ENCODE measurements around the gene ANKRD16.

Gene ANKRD16

DNA sequence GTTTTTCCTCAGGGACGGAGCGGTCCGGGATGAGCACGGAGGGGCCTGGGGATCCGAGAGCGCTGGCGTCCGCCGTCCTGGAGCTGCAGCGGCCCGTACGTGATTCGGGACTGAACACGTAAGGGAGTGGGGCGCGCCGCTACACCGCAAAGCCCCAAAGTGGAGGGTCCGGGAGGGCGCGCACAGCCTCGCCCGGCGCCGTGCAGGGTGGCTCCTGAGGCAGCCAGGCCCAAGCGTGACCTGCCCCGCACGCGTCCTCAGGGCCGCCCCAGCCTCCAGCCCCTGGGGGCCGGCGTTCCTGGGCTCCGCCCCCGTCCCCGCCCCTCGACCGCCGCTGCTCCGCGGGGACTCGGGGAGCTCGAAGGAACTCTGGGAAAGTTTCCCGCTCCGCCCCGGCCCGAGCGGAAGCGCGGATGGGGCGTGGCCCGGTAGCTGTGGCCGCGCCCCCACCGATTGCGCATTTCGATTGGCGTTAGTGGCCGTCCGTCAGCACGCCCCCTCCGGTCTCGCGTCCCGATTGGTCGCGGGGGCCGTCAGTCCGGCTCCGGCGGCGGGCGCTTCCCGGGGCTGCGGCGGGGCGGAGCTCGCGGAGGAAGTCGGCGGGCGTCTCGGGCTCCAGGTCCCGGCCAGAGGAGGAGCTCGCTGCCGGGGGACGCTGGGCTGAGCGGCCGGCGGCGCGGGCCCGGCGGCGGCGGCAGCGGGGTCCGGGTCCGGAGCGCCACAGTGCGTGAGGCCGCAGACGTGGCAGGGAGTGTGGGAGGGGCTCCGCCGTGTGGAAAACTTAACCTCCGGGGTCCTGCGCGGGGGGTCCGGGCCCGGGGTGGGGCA, at the start of gene ANKRD16, which contains the start of gene FBH1:
Gene ANKRD16 (minus strand): TSS at position 270 of the 828 bp plus-strand sequence. CDS start 539 bp downstream, outside the sequence.
Gene FBH1 (plus strand): TSS at position 620 of the 828 bp plus-strand sequence. CDS start 103 bp downstream, at position 723.
- no peak within 1 kb of the TSS for H3K27ac ChIP-seq
- no peaks in the 10 kb centered on the region for H3K9me3 ChIP-seq (ENCODE audit: low read depth, low read length)
- peak within 1 kb of the TSS; percentile 73 for H3K9ac ChIP-seq (ENCODE audit: insufficient read length)
- no peaks in the 10 kb centered on the region; the same call in 1 of the 2 replicates for H3K36me3 ChIP-seq (ENCODE audit: insufficient read depth, low read length)
- DNase-seq (ENCODE audit: low read depth, low spot score): peak; percentile 40
- TF ChIP-seq FOXP2 (optimal IDR thresholded peaks at IDR 0.05; ENCODE audit: control extremely low read depth, extremely low read length, insufficient read depth): no peak
- no peak for TF ChIP-seq EZH2 (IDR thresholded peaks at IDR 0.05)
- TF ChIP-seq POLR2AphosphoS5 (IDR thresholded peaks at IDR 0.05; ENCODE audit: borderline replicate concordance, low read depth, low read length): peak; percentile 71; the same call in 1 of the 2 replicates
- H3K4me3 ChIP-seq: peak within 1 kb of the TSS; percentile 78

GRCh38 chr10:5938291-5938690, 48.6 kb upstream of the ANKRD16 start:
- no peaks in the 10 kb centered on the region for H3K9me3 ChIP-seq (ENCODE audit: low read depth, low read length)
- no peak for DNase-seq (ENCODE audit: low read depth, low spot score)
- H3K4me3 ChIP-seq: no peak overlapping the region
- no peak overlapping the region for H3K9ac ChIP-seq (ENCODE audit: insufficient read length)
- H3K36me3 ChIP-seq (ENCODE audit: insufficient read depth, low read length): no peaks in the 10 kb centered on the region; the same call in 1 of the 2 replicates
- TF ChIP-seq EZH2 (IDR thresholded peaks at IDR 0.05): no peak
- TF ChIP-seq POLR2AphosphoS5 (IDR thresholded peaks at IDR 0.05; ENCODE audit: borderline replicate concordance, low read depth, low read length): no peak
- no peak for TF ChIP-seq FOXP2 (optimal IDR thresholded peaks at IDR 0.05; ENCODE audit: control extremely low read depth, extremely low read length, insufficient read depth)
- H3K27ac ChIP-seq: no peak overlapping the region

DNA sequence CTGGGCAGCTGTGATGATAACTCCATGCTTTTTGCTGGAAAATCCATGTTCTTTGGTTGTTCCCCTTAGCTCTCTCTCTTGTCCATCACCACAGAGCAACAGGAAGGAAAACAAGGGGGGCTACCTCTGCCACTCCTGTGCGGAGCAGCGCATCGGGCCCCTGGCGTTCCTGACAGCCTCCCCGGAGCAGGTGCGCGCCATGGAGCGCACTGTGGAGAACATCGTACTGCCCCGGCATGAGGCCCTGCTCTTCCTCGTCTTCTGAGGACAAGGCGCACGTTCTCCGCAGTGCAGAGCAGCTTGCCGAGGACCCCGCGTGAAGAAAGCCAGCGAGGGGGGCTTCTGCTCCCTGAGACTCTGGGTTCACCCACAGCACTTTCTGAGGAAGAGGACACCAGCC, 47.3 kb upstream of the ANKRD16 start:
- TF ChIP-seq POLR2AphosphoS5 (IDR thresholded peaks at IDR 0.05; ENCODE audit: borderline replicate concordance, low read depth, low read length) (no peak), FOXP2 (optimal IDR thresholded peaks at IDR 0.05; ENCODE audit: control extremely low read depth, extremely low read length, insufficient read depth) (no peak), EZH2 (IDR thresholded peaks at IDR 0.05) (no peak)
- H3K9me3 ChIP-seq (ENCODE audit: low read depth, low read length): no peaks in the 10 kb centered on the region
- no peak overlapping the region for H3K27ac ChIP-seq
- no peak for DNase-seq (ENCODE audit: low read depth, low spot score)
- no peak overlapping the region for H3K9ac ChIP-seq (ENCODE audit: insufficient read length)
- no peak overlapping the region for H3K4me3 ChIP-seq
- H3K36me3 ChIP-seq (ENCODE audit: insufficient read depth, low read length): no peaks in the 10 kb centered on the region; the same call in 1 of the 2 replicates

DNA sequence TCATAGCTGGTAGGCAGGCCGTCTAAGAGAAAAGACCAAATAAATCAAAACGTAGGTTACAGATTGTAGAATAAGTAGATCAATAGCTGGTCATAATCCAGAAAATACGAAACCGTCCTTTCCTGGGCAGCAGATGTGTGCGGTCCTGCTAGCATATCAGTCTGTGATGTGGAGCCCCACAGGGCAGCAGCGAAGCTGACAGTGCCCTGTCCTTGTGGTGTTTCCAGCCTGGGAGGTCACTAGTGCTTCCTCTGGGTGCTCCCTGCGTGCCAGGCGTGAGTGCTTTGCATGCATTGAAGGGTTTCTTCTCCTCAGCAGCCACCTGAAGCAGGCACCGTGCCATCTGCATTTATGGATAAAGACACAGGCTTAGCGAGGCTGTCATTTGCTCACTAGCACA, 45.9 kb upstream of the ANKRD16 start:
- H3K9me3 ChIP-seq (ENCODE audit: low read depth, low read length): no peaks in the 10 kb centered on the region
- H3K27ac ChIP-seq: no peak overlapping the region
- no peak overlapping the region for H3K4me3 ChIP-seq
- DNase-seq (ENCODE audit: low read depth, low spot score): no peak
- H3K36me3 ChIP-seq (ENCODE audit: insufficient read depth, low read length): no peaks in the 10 kb centered on the region; the same call in 1 of the 2 replicates
- H3K9ac ChIP-seq (ENCODE audit: insufficient read length): no peak overlapping the region
- no peak for TF ChIP-seq EZH2 (IDR thresholded peaks at IDR 0.05)
- TF ChIP-seq FOXP2 (optimal IDR thresholded peaks at IDR 0.05; ENCODE audit: control extremely low read depth, extremely low read length, insufficient read depth): no peak
- no peak for TF ChIP-seq POLR2AphosphoS5 (IDR thresholded peaks at IDR 0.05; ENCODE audit: borderline replicate concordance, low read depth, low read length)

- H3K36me3 ChIP-seq (ENCODE audit: insufficient read depth, low read length): peaks cover 3% of the 10 kb centered on the region; the same call in 1 of the 2 replicates
- DNase-seq (ENCODE audit: low read depth, low spot score): no peak
- no peak overlapping the region for H3K27ac ChIP-seq
- H3K4me3 ChIP-seq: no peak overlapping the region
- TF ChIP-seq EZH2 (IDR thresholded peaks at IDR 0.05) (no peak), FOXP2 (optimal IDR thresholded peaks at IDR 0.05; ENCODE audit: control extremely low read depth, extremely low read length, insufficient read depth) (no peak), POLR2AphosphoS5 (IDR thresholded peaks at IDR 0.05; ENCODE audit: borderline replicate concordance, low read depth, low read length) (no peak)
- no peaks in the 10 kb centered on the region for H3K9me3 ChIP-seq (ENCODE audit: low read depth, low read length)
- no peak overlapping the region for H3K9ac ChIP-seq (ENCODE audit: insufficient read length)
Measured at GRCh38 chr10:5933909-5934546, 44.3 kb upstream of the ANKRD16 start.

GRCh38 chr10:5932345-5932744, 42.7 kb upstream of the ANKRD16 start:
- TF ChIP-seq FOXP2 (optimal IDR thresholded peaks at IDR 0.05; ENCODE audit: control extremely low read depth, extremely low read length, insufficient read depth) (no peak), EZH2 (IDR thresholded peaks at IDR 0.05) (no peak), POLR2AphosphoS5 (IDR thresholded peaks at IDR 0.05; ENCODE audit: borderline replicate concordance, low read depth, low read length) (no peak)
- Histone ChIP-seq H3K36me3 (ENCODE audit: insufficient read depth, low read length) (peaks cover 3% of the 10 kb centered on the region; the same call in 1 of the 2 replicates), H3K27ac (no peak overlapping the region), H3K4me3 (no peak overlapping the region), H3K9me3 (ENCODE audit: low read depth, low read length) (no peaks in the 10 kb centered on the region), H3K9ac (ENCODE audit: insufficient read length) (no peak overlapping the region)
- no peak for DNase-seq (ENCODE audit: low read depth, low spot score)

- Histone ChIP-seq H3K9me3 (ENCODE audit: low read depth, low read length) (no peaks in the 10 kb centered on the region), H3K27ac (no peak overlapping the region), H3K36me3 (ENCODE audit: insufficient read depth, low read length) (peaks cover 11% of the 10 kb centered on the region; the same call in 1 of the 2 replicates), H3K9ac (ENCODE audit: insufficient read length) (no peak overlapping the region), H3K4me3 (no peak overlapping the region)
- no peak for TF ChIP-seq FOXP2 (optimal IDR thresholded peaks at IDR 0.05; ENCODE audit: control extremely low read depth, extremely low read length, insufficient read depth)
- TF ChIP-seq POLR2AphosphoS5 (IDR thresholded peaks at IDR 0.05; ENCODE audit: borderline replicate concordance, low read depth, low read length): no peak
- TF ChIP-seq EZH2 (IDR thresholded peaks at IDR 0.05): no peak
- no peak for DNase-seq (ENCODE audit: low read depth, low spot score)
Measured at GRCh38 chr10:5930272-5930671, 40.6 kb upstream of the ANKRD16 start.

DNA sequence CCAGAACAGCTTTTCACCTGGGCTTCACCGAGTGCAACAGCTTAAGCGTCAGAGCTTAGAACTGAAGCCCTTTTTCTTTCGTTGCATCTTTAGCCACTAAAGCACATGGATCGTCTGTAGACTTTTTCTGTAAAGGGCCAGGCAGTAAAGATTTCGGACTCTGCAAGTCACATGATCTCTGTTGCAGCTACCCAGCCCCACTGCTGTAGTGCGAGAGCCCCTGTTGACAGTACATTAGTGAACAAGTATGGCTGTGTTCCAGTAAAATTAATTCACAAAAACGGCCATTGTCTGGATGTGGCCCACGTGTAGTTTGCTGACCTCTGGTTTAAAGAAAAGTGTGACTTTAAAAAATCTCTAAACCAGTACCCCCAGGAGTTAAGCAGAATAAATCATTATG, 39.7 kb upstream of the ANKRD16 start:
- H3K36me3 ChIP-seq (ENCODE audit: insufficient read depth, low read length): peaks cover 11% of the 10 kb centered on the region; the same call in 1 of the 2 replicates
- no peak overlapping the region for H3K9ac ChIP-seq (ENCODE audit: insufficient read length)
- no peak overlapping the region for H3K4me3 ChIP-seq
- DNase-seq (ENCODE audit: low read depth, low spot score): no peak
- no peaks in the 10 kb centered on the region for H3K9me3 ChIP-seq (ENCODE audit: low read depth, low read length)
- TF ChIP-seq EZH2 (IDR thresholded peaks at IDR 0.05) (no peak), FOXP2 (optimal IDR thresholded peaks at IDR 0.05; ENCODE audit: control extremely low read depth, extremely low read length, insufficient read depth) (no peak), POLR2AphosphoS5 (IDR thresholded peaks at IDR 0.05; ENCODE audit: borderline replicate concordance, low read depth, low read length) (no peak)
- no peak overlapping the region for H3K27ac ChIP-seq

Data from SK-N-MC (cell line).